Esophagus muscularis mucosa (tissue), 4 donors: ENCODE results near the gene PROB1.

Experiments
- EP300 ChIP-seq: sonication (generic); formaldehyde crosslinking; IDR thresholded peaks from one replicate; pipeline ENCODE4 v1.6.1; 2017; ENCODE audit warnings: antibody characterized with exemption
- POLR2A ChIP-seq: fragments of 450-650 bp; IDR thresholded peaks from one replicate; pipeline ENCODE4 v1.6.1; 2017; ENCODE audit warnings: antibody characterized with exemption, moderate library complexity, mild to moderate bottlenecking, low read depth
- POLR2AphosphoS5 ChIP-seq, 2 donors: sonication (generic); formaldehyde crosslinking; IDR thresholded peaks; one replicate each; pipeline ENCODE4 v1.6.1; 2017; ENCODE audit warnings: antibody characterized with exemption in 2 of 2
- TF ChIP-seq, protein P1 (sequence below), 3 experiments: fragments of 200-600 bp in 2 of 3; fragments of 450-650 bp in 1 of 3; sonication (generic) in 2 of 3; IDR thresholded peaks; one replicate each; pipeline ENCODE4 v1.5.1; 2017 to 2019; ENCODE audit warnings: antibody characterized with exemption in 3 of 3, mild to moderate bottlenecking in 2 of 3, moderate library complexity in 1 of 3

- TF ChIP-seq, protein P1, sequence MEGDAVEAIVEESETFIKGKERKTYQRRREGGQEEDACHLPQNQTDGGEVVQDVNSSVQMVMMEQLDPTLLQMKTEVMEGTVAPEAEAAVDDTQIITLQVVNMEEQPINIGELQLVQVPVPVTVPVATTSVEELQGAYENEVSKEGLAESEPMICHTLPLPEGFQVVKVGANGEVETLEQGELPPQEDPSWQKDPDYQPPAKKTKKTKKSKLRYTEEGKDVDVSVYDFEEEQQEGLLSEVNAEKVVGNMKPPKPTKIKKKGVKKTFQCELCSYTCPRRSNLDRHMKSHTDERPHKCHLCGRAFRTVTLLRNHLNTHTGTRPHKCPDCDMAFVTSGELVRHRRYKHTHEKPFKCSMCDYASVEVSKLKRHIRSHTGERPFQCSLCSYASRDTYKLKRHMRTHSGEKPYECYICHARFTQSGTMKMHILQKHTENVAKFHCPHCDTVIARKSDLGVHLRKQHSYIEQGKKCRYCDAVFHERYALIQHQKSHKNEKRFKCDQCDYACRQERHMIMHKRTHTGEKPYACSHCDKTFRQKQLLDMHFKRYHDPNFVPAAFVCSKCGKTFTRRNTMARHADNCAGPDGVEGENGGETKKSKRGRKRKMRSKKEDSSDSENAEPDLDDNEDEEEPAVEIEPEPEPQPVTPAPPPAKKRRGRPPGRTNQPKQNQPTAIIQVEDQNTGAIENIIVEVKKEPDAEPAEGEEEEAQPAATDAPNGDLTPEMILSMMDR (IDR thresholded peaks at IDR 0.05) = no peak
- TF ChIP-seq POLR2A = no peak
- no peak for TF ChIP-seq POLR2AphosphoS5 (IDR thresholded peaks at IDR 0.05)
- TF ChIP-seq EP300 = no peak
Observed at GRCh38 chr5:139416651-139417050, 21.7 kb upstream of the PROB1 start.
